GM21529 (cell line): ENCODE results near the gene GNAQ.
"Not testable (repeated sequence)": the region's sequence is repeated elsewhere in the genome, so short reads cannot be mapped to it uniquely, and the experiment has no call there.

ENCODE experiments used
- ATAC-seq: cut with Tn5 transposase; IDR thresholded peaks from one replicate; pipeline ENCODE4 v1.9.1; 2021; ENCODE audit not compliant: unreplicated experiment

GNAQ gene

GRCh38 chr9:77748214-77748772, 283.3 kb downstream of the GNAQ start:
- no peak for ATAC-seq

GRCh38 chr9:77747163-77747562, 284.4 kb downstream of the GNAQ start:
- no peak for ATAC-seq

- no peak for ATAC-seq
These were observed 286.7 kb downstream of the GNAQ start for GRCh38 chr9:77744841-77745430.

- no peak for ATAC-seq
These were observed 288.2 kb downstream of the GNAQ start for GRCh38 chr9:77743386-77743785.

GRCh38 chr9:77738932-77739331, 292.7 kb downstream of the GNAQ start:
- no peak for ATAC-seq

- no peak for ATAC-seq
These were observed 296.1 kb downstream of the GNAQ start for GRCh38 chr9:77735494-77735893.

GRCh38 chr9:77731930-77732329, 299.7 kb downstream of the GNAQ start:
- ATAC-seq: peak; percentile 78

GRCh38 chr9:77731008-77731698, 300.5 kb downstream of the GNAQ start:
- ATAC-seq: no peak

- no peak for ATAC-seq
These were observed 302.4 kb downstream of the GNAQ start for GRCh38 chr9:77729177-77729576.

- no peak for ATAC-seq
These were observed 304.8 kb downstream of the GNAQ start for GRCh38 chr9:77726814-77727213.

GRCh38 chr9:77726289-77726688, 305.3 kb downstream of the GNAQ start:
- ATAC-seq: no peak

GRCh38 chr9:77725820-77726219, 305.8 kb downstream of the GNAQ start:
- ATAC-seq: no peak

GRCh38 chr9:77725046-77725694, 306.4 kb downstream of the GNAQ start:
- no peak for ATAC-seq

GRCh38 chr9:77721156-77721555, 310.5 kb downstream of the GNAQ start:
- not testable (repeated sequence) for ATAC-seq

GRCh38 chr9:77719321-77719720, 312.3 kb downstream of the GNAQ start:
- no peak for ATAC-seq

- ATAC-seq: not testable (repeated sequence)
These were observed 313.3 kb downstream of the GNAQ start for GRCh38 chr9:77718298-77718640.

GRCh38 chr9:77717608-77718297, 313.9 kb downstream of the GNAQ start:
- not testable (repeated sequence) for ATAC-seq

GRCh38 chr9:77714077-77714549, 317.5 kb downstream of the GNAQ start:
- no peak for ATAC-seq

GRCh38 chr9:77712533-77713130, 319.0 kb downstream of the GNAQ start:
- no peak for ATAC-seq

- no peak for ATAC-seq
These were observed 320.5 kb downstream of the GNAQ start for GRCh38 chr9:77710965-77711648.
